ENCODE results near the gene P2RY2. TPM values are rescaled to one million over a fixed set of nuclear protein-coding genes. Genes with fewer than 3 reads are reported as not detected.

Gene P2RY2
- total and polyA plus RNA-seq, 7 donors: 18.7 to 90.9 (median 44.2) TPM

GRCh38 chr11:73178681-73179080 is 39.4 kb upstream of the P2RY2 start:
- Histone ChIP-seq H3K27me3 (ENCODE audit: insufficient read depth in 3 of 3, low read length in 2 of 3) (no peaks in the 10 kb centered on the region), H3K27ac (no peak overlapping the region), H3K9me3 (no peaks in the 10 kb centered on the region), H3K4me1 (peaks cover 14% of the 10 kb centered on the region), H3K4me3 (no peak overlapping the region), H3K36me3 (ENCODE audit: insufficient read depth in 1 of 2, low read depth in 1 of 2) (no peaks in the 10 kb centered on the region)
- DNase-seq (peak in 1 of 2 donors; percentile 32), ATAC-seq (no peak)
- 86 to 90% (median 89%) methylated on average over 4 of the region's 4 CpGs for WGBS, 3 donors
- TF ChIP-seq, protein P1, sequence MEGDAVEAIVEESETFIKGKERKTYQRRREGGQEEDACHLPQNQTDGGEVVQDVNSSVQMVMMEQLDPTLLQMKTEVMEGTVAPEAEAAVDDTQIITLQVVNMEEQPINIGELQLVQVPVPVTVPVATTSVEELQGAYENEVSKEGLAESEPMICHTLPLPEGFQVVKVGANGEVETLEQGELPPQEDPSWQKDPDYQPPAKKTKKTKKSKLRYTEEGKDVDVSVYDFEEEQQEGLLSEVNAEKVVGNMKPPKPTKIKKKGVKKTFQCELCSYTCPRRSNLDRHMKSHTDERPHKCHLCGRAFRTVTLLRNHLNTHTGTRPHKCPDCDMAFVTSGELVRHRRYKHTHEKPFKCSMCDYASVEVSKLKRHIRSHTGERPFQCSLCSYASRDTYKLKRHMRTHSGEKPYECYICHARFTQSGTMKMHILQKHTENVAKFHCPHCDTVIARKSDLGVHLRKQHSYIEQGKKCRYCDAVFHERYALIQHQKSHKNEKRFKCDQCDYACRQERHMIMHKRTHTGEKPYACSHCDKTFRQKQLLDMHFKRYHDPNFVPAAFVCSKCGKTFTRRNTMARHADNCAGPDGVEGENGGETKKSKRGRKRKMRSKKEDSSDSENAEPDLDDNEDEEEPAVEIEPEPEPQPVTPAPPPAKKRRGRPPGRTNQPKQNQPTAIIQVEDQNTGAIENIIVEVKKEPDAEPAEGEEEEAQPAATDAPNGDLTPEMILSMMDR (IDR thresholded peaks at IDR 0.05): no peak
- intact Hi-C loops (cut with DNase I): loop anchor here (1.0 to 5.0 kb wide), 4 partner anchors 36 to 456 kb away; partner anchors contain the start of gene FCHSD2 (in 1 of the 2)

DNA sequence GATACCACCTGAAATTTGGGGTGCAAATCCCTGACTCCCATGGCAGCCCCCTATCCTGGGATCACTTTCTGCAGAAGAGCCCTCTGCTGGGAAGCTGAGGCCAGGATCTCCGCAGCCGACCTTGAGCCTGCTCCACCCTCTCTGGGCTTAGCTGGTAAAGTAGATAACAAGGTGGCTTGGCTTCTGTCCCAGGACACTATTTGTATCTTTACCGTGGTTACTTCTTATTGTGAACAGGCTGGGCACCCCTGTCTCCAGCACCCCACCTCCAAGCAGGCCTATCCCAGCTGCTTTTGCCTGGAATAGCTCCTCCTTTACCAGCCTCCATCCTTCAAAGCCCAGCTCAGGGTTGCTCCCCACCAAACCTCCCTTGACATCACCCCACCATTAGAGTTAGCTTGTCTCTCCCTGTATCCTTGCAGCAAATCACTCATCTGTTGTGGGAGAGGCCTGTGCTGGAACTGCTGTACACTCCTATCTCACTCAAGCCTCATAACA is 35.2 kb upstream of the P2RY2 start:
- ATAC-seq (no peak), DNase-seq (peak in 1 of 2 donors; percentile 18)
- Histone ChIP-seq H3K27ac (no peak overlapping the region), H3K4me3 (no peak overlapping the region), H3K4me1 (peaks cover 28% of the 10 kb centered on the region), H3K9me3 (no peaks in the 10 kb centered on the region), H3K27me3 (ENCODE audit: insufficient read depth in 3 of 3, low read length in 2 of 3) (no peaks in the 10 kb centered on the region), H3K36me3 (ENCODE audit: insufficient read depth in 1 of 2, low read depth in 1 of 2) (no peaks in the 10 kb centered on the region)
- intact Hi-C loops (cut with DNase I): loop anchor here in 1 of 2 donors (5.0 kb wide), 2 partner anchors 36 to 104 kb away; no protein-coding TSS in a partner anchor
- TF ChIP-seq, protein P1 (IDR thresholded peaks at IDR 0.05): no peak
- 55 to 64% (median 56%) methylated on average over 3 of the region's 3 CpGs for WGBS, 3 donors

GRCh38 chr11:73184953-73185671 is 33.0 kb upstream of the P2RY2 start:
- Histone ChIP-seq H3K4me1 (peaks cover 38% of the 10 kb centered on the region), H3K36me3 (ENCODE audit: insufficient read depth in 1 of 2, low read depth in 1 of 2) (no peaks in the 10 kb centered on the region), H3K9me3 (no peaks in the 10 kb centered on the region), H3K27ac (peak overlapping the region; percentile 76), H3K4me3 (no peak overlapping the region), H3K27me3 (ENCODE audit: insufficient read depth in 3 of 3, low read length in 2 of 3) (no peaks in the 10 kb centered on the region)
- 41 to 53% (median 43%) methylated on average over 16 to 18 of the region's 18 CpGs for WGBS, 3 donors
- intact Hi-C loops (cut with DNase I): loop anchor here (1.0 to 5.0 kb wide), 5 partner anchors 38 to 152 kb away; no protein-coding TSS in a partner anchor
- peak; percentile 73 to 85 (median 80) for ATAC-seq
- DNase-seq: peak; percentile 74 to 88
- TF ChIP-seq, protein P1 (IDR thresholded peaks at IDR 0.05): peak; percentile 86

DNA sequence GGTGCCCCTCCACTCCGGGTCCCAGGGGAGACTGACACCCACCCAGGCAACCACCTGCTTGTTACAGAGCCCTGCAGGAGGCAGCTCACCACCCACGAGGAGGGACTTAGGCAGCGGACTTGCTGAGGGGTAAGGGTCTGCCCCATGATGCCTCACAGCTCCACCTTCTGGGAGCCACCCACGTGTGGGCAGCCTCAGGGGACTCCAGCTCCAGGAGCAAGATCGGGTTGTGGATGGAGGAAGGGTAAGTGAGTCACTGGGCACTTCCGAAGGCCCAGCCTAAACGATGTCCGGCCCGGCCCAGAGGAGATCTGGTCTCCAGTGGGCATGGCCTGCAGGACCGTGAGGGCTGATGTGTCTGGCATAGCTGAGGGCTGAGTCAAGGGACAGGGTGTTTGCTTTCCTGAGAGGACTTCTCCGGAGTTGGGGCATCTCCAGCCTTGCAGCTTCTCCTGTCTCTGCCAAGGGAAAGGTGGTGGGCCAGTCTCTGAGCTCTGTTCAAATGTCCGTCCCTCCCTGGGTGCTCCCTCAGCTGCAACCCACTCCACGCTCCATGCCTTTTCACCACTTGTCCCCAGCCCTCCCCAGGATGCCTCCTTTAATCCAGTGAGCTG is 32.3 kb upstream of the P2RY2 start:
- Histone ChIP-seq H3K4me1 (peaks cover 38% of the 10 kb centered on the region), H3K27ac (peak overlapping the region; percentile 76), H3K4me3 (no peak overlapping the region), H3K36me3 (ENCODE audit: insufficient read depth in 1 of 2, low read depth in 1 of 2) (no peaks in the 10 kb centered on the region), H3K9me3 (no peaks in the 10 kb centered on the region), H3K27me3 (ENCODE audit: insufficient read depth in 3 of 3, low read length in 2 of 3) (no peaks in the 10 kb centered on the region)
- intact Hi-C loops (cut with DNase I): loop anchor here (1.0 to 5.0 kb wide), 4 partner anchors 55 to 152 kb away; no protein-coding TSS in a partner anchor
- TF ChIP-seq, protein P1 (IDR thresholded peaks at IDR 0.05): no peak
- 39 to 65% (median 43%) methylated on average over 13 of the region's 13 CpGs for WGBS, 3 donors
- ATAC-seq (peak; percentile 79 to 85 (median 80)), DNase-seq (peak; percentile 63 to 81)

All from psoas muscle (tissue), 8 donors.